ENCODE results near the gene SUSD4.

The SUSD4 gene

DNA sequence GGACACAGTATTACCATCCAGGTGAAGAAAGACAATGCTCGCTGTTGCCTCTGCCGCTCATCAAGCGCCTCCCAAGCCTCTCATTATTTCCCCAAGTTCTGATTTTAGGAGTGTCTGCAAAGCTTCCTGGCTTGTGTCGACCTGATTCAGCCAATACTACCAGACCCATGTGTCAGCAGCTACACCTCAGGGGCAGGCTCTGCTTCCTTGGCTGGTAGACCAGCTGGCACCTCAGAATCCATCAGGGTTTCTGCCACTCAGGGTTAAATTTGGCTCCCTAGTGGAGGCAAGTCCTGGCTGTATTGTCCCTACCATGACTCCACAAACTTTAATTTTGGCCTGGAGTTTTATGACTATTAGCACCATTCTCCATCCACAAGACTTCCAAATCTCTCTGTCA lies 35.4 kb downstream of the SUSD4 start:
- TF ChIP-seq, protein P1, sequence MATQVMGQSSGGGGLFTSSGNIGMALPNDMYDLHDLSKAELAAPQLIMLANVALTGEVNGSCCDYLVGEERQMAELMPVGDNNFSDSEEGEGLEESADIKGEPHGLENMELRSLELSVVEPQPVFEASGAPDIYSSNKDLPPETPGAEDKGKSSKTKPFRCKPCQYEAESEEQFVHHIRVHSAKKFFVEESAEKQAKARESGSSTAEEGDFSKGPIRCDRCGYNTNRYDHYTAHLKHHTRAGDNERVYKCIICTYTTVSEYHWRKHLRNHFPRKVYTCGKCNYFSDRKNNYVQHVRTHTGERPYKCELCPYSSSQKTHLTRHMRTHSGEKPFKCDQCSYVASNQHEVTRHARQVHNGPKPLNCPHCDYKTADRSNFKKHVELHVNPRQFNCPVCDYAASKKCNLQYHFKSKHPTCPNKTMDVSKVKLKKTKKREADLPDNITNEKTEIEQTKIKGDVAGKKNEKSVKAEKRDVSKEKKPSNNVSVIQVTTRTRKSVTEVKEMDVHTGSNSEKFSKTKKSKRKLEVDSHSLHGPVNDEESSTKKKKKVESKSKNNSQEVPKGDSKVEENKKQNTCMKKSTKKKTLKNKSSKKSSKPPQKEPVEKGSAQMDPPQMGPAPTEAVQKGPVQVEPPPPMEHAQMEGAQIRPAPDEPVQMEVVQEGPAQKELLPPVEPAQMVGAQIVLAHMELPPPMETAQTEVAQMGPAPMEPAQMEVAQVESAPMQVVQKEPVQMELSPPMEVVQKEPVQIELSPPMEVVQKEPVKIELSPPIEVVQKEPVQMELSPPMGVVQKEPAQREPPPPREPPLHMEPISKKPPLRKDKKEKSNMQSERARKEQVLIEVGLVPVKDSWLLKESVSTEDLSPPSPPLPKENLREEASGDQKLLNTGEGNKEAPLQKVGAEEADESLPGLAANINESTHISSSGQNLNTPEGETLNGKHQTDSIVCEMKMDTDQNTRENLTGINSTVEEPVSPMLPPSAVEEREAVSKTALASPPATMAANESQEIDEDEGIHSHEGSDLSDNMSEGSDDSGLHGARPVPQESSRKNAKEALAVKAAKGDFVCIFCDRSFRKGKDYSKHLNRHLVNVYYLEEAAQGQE (IDR thresholded peaks at IDR 0.05; ENCODE audit: low read depth): no peak
- TF ChIP-seq CEBPB (IDR thresholded peaks at IDR 0.05) (no peak), ZBTB7A (IDR thresholded peaks at IDR 0.05; ENCODE audit: low read depth) (no peak), TEAD4 (IDR thresholded peaks at IDR 0.05) (no peak), NFIC (IDR thresholded peaks at IDR 0.05) (no peak), EGR1 (IDR thresholded peaks at IDR 0.05) (no peak), TAF1 (IDR thresholded peaks at IDR 0.05; ENCODE audit: low read depth) (no peak), CREB1 (IDR thresholded peaks at IDR 0.05; ENCODE audit: low read depth) (no peak), EP300 (IDR thresholded peaks at IDR 0.05; ENCODE audit: borderline replicate concordance) (no peak), YY1 (IDR thresholded peaks at IDR 0.05; ENCODE audit: low read depth) (no peak)
- TF ChIP-seq, protein P2, sequence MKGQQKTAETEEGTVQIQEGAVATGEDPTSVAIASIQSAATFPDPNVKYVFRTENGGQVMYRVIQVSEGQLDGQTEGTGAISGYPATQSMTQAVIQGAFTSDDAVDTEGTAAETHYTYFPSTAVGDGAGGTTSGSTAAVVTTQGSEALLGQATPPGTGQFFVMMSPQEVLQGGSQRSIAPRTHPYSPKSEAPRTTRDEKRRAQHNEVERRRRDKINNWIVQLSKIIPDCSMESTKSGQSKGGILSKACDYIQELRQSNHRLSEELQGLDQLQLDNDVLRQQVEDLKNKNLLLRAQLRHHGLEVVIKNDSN (IDR thresholded peaks at IDR 0.05): no peak

DNA sequence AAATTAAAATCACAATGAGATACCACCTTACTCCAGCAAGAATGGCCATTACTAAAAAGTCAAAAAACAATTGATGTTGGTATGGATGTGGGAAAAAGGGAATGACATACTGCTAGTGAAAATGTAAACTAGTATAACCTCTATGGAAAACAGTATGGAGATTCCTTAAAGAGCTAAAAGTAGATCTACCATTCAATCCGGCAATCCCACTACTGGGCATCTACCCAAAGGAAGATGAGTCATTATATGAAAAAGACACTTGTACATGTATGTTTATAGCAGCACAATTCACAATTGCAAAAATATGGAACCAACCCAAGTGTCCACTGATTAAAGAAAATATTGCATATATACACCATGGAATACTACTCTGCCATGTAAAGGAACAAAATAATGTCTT lies 37.2 kb downstream of the SUSD4 start:
- TF ChIP-seq EGR1 (IDR thresholded peaks at IDR 0.05) (no peak), TEAD4 (IDR thresholded peaks at IDR 0.05) (no peak), ZBTB7A (IDR thresholded peaks at IDR 0.05; ENCODE audit: low read depth) (no peak), YY1 (IDR thresholded peaks at IDR 0.05; ENCODE audit: low read depth) (no peak), CEBPB (IDR thresholded peaks at IDR 0.05) (no peak), EP300 (IDR thresholded peaks at IDR 0.05; ENCODE audit: borderline replicate concordance) (no peak), TAF1 (IDR thresholded peaks at IDR 0.05; ENCODE audit: low read depth) (no peak), RAD21 (IDR thresholded peaks at IDR 0.05; ENCODE audit: low read depth) (no peak), TCF12 (IDR thresholded peaks at IDR 0.05; ENCODE audit: low read depth) (no peak), NFIC (IDR thresholded peaks at IDR 0.05) (no peak), CREB1 (IDR thresholded peaks at IDR 0.05; ENCODE audit: low read depth) (no peak), FOXM1 (IDR thresholded peaks at IDR 0.05; ENCODE audit: borderline replicate concordance, low read depth) (no peak)
- TF ChIP-seq, protein P1 (IDR thresholded peaks at IDR 0.05; ENCODE audit: low read depth): no peak
- TF ChIP-seq, protein P2 (IDR thresholded peaks at IDR 0.05): no peak
- TF ChIP-seq, protein P3, sequence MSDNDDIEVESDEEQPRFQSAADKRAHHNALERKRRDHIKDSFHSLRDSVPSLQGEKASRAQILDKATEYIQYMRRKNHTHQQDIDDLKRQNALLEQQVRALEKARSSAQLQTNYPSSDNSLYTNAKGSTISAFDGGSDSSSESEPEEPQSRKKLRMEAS (IDR thresholded peaks at IDR 0.05): no peak

- TF ChIP-seq RAD21 (IDR thresholded peaks at IDR 0.05; ENCODE audit: low read depth): no peak
- TF ChIP-seq EGR1 (IDR thresholded peaks at IDR 0.05): no peak
- TF ChIP-seq, protein P1 (IDR thresholded peaks at IDR 0.05; ENCODE audit: low read depth): no peak
- no peak for TF ChIP-seq FOXM1 (IDR thresholded peaks at IDR 0.05; ENCODE audit: borderline replicate concordance, low read depth)
Measured at GRCh38 chr1:223323491-223324484, 40.2 kb downstream of the SUSD4 start.

- TF ChIP-seq EGR1 (IDR thresholded peaks at IDR 0.05) (no peak), ZBTB7A (IDR thresholded peaks at IDR 0.05; ENCODE audit: low read depth) (no peak), EP300 (IDR thresholded peaks at IDR 0.05; ENCODE audit: borderline replicate concordance) (no peak), CEBPB (IDR thresholded peaks at IDR 0.05) (no peak), CREB1 (IDR thresholded peaks at IDR 0.05; ENCODE audit: low read depth) (no peak), FOXM1 (IDR thresholded peaks at IDR 0.05; ENCODE audit: borderline replicate concordance, low read depth) (no peak), TCF12 (IDR thresholded peaks at IDR 0.05; ENCODE audit: low read depth) (no peak), TEAD4 (IDR thresholded peaks at IDR 0.05) (no peak), TAF1 (IDR thresholded peaks at IDR 0.05; ENCODE audit: low read depth) (no peak), YY1 (IDR thresholded peaks at IDR 0.05; ENCODE audit: low read depth) (no peak), RAD21 (IDR thresholded peaks at IDR 0.05; ENCODE audit: low read depth) (no peak), NFIC (IDR thresholded peaks at IDR 0.05) (no peak)
- TF ChIP-seq, protein P2 (IDR thresholded peaks at IDR 0.05): no peak
- TF ChIP-seq, protein P3 (IDR thresholded peaks at IDR 0.05): no peak
- TF ChIP-seq, protein P1 (IDR thresholded peaks at IDR 0.05; ENCODE audit: low read depth): no peak
Measured at GRCh38 chr1:223322868-223323267, 41.1 kb downstream of the SUSD4 start.

Measured in Ishikawa (cell line).